A549 (cell line): ENCODE results near the gene BST1. TPM values are rescaled to one million over a fixed set of nuclear protein-coding genes. Genes with fewer than 3 reads are reported as not detected.

Source experiments
- ATAC-seq, 2 experiments: fragments of 200-7000 bp in 1 of 2; fragments of >200 bp in 1 of 2; cut with Nextera tagmentation in 1 of 2; cut with Tn5 transposase in 1 of 2; 3 replicates each; pipeline versions ENCODE4 v1.8.0 to v1.9.1; 2018 to 2020; ENCODE audit warnings: mild to moderate bottlenecking in 1 of 2, moderate library complexity in 1 of 2
- CTCF ChIA-PET: fragments of 300-600 bp; sonication (Branson Sonifier 250); formaldehyde crosslinking; extraction: SDS; loops from one replicate; lab custom pipeline; 2021; ENCODE audit warnings: antibody characterized with exemption, inconsistent platforms; lab: Yijun Ruan, JAX
- POLR2A ChIA-PET: fragments of 350-600 bp; formaldehyde crosslinking; extraction: SDS; loops from one replicate; lab custom pipeline; 2021; ENCODE audit warnings: antibody characterized with exemption, inconsistent platforms; lab: Yijun Ruan, JAX
- DNase-seq, 2 experiments: peaks; one replicate each; pipeline versions ENCODE4 v3.0.0 to v3.0.0-alpha.2; 2011 to 2016; ENCODE audit warnings: low read depth in 1 of 2, low spot score in 1 of 2
- FAIRE-seq: peaks from 2 replicates; lab custom pipeline; 2011; peaks lifted over from hg19 to GRCh38; lab: Jason Lieb, UNC
- H3K27ac ChIP-seq, 2 experiments: fragments of >200 bp; sonication (Bioruptor Twin); formaldehyde crosslinking; 3 replicates each; pipeline ENCODE4 v1.5.1; 2016 to 2017
- H3K4me1 ChIP-seq: fragments of >200 bp; sonication (Bioruptor Twin); formaldehyde crosslinking; 3 replicates; pipeline ENCODE4 v1.6.1; 2016
- H3K4me2 ChIP-seq: fragments of >200 bp; sonication (Bioruptor Twin); formaldehyde crosslinking; 3 replicates; pipeline ENCODE4 v1.6.1; 2016
- H3K4me3 ChIP-seq: fragments of >200 bp; sonication (Bioruptor Twin); formaldehyde crosslinking; 3 replicates; pipeline ENCODE4 v1.5.1; 2016
- H3K9me3 ChIP-seq: fragments of >200 bp; sonication (Bioruptor Twin); formaldehyde crosslinking; 3 replicates; pipeline ENCODE4 v1.6.1; 2016
- CHD4 ChIP-seq: fragments of 200-600 bp; sonication (generic); IDR thresholded peaks from 2 replicates; pipeline ENCODE4 v1.6.1; 2016; ENCODE audit warnings: antibody characterized with exemption, mild to moderate bottlenecking, borderline replicate concordance
- EHMT2 ChIP-seq: fragments of 200-600 bp; sonication (generic); IDR thresholded peaks from 2 replicates; pipeline ENCODE4 v1.6.1; 2016; ENCODE audit warnings: antibody characterized with exemption, low read depth, mild to moderate bottlenecking, moderate library complexity
- FOXS1 ChIP-seq: fragments of 250-450 bp; sonication (Bioruptor Pico); IDR thresholded peaks from 2 replicates; pipeline ENCODE4 v1.5.0; 2020; ENCODE audit warnings: mild to moderate bottlenecking, moderate library complexity
- HDAC2 ChIP-seq: fragments of 200-600 bp; sonication (generic); IDR thresholded peaks from 2 replicates; pipeline ENCODE4 v1.6.1; 2016
- HES2 ChIP-seq: fragments of >200 bp; sonication (Bioruptor Twin); formaldehyde crosslinking; IDR thresholded peaks from 2 replicates; pipeline ENCODE4 v1.6.1; 2016
- MAX ChIP-seq: IDR thresholded peaks from 2 replicates; pipeline ENCODE4 v1.6.1; 2012
- NR3C1 ChIP-seq: fragments of >200 bp; sonication (Bioruptor Twin); formaldehyde crosslinking; IDR thresholded peaks from 3 replicates; pipeline ENCODE4 v1.6.1; 2017
- RAD21 ChIP-seq, 2 experiments: fragments of >200 bp in 1 of 2; sonication (Bioruptor Twin) in 1 of 2; formaldehyde crosslinking in 1 of 2; IDR thresholded peaks in 1 of 2; conservative IDR thresholded peaks in 1 of 2; 2 replicates in 1 of 2; 3 replicates in 1 of 2; pipeline ENCODE4 v1.6.1; 2012 to 2018; ENCODE audit warnings: inconsistent platforms in 1 of 2
- RARB ChIP-seq: fragments of 250-450 bp; sonication (Bioruptor Pico); IDR thresholded peaks from 2 replicates; pipeline ENCODE4 v1.8.0; 2021; ENCODE audit warnings: mild to moderate bottlenecking, moderate library complexity
- RNF2 ChIP-seq: fragments of 200-600 bp; sonication (generic); IDR thresholded peaks from 2 replicates; pipeline ENCODE4 v1.6.1; 2016; ENCODE audit warnings: low read depth, mild to moderate bottlenecking, antibody characterized with exemption, moderate library complexity, borderline replicate concordance
- TFCP2L1 ChIP-seq: fragments of 250-450 bp; sonication (Bioruptor Pico); IDR thresholded peaks from 2 replicates; pipeline ENCODE4 v1.5.0; 2021; ENCODE audit warnings: mild to moderate bottlenecking
- TP53 ChIP-seq: fragments of 250-450 bp; sonication (Bioruptor Pico); IDR thresholded peaks from 2 replicates; pipeline ENCODE4 v1.5.0; 2021; ENCODE audit warnings: mild to moderate bottlenecking, moderate library complexity
- ZC3H11A ChIP-seq: fragments of 450-650 bp; IDR thresholded peaks from 2 replicates; pipeline ENCODE4 v1.6.1; 2014; ENCODE audit warnings: antibody characterized with exemption, mild to moderate bottlenecking
- WGBS: methylation state at CpG from one replicate; pipeline ENCODE4 v1.1.6; 2017; ENCODE audit errors: missing lambda C conversion rate; 5-methylcytosine and 5-hydroxymethylcytosine counted together
- polyA plus RNA-seq, 4 experiments: library from polyadenylated mRNA; depleted of rRNA in 3 of 4; stranded (reverse); fragments of >200 nt; fragmentation: RNase III in 1 of 4; extraction: RNeasy Plus Mini Kit Qiagen cat#74134 plus additional on column Dnase treatment in 1 of 4; gene quantifications; 2 replicates in 3 of 4; 3 replicates in 1 of 4; pipeline ENCODE4 v1.2.3, GENCODE V29; 2011 to 2017
- TF ChIP-seq, protein P1 (sequence below): fragments of 450-650 bp; IDR thresholded peaks from 2 replicates; pipeline ENCODE4 v1.6.1; 2014; ENCODE audit warnings: antibody characterized with exemption
- TF ChIP-seq, protein P2 (sequence below): fragments of 250-450 bp; sonication (Bioruptor Pico); IDR thresholded peaks from 2 replicates; pipeline ENCODE4 v1.5.0; 2020; ENCODE audit warnings: low read depth, mild to moderate bottlenecking, moderate library complexity
- TF ChIP-seq, protein P3 (sequence below): fragments of 250-450 bp; sonication (Bioruptor Pico); IDR thresholded peaks from 2 replicates; pipeline ENCODE4 v1.5.0; 2021; ENCODE audit warnings: mild to moderate bottlenecking, moderate library complexity, borderline replicate concordance

Gene BST1
- polyA plus RNA-seq, 2 of the 4 experiments (the other 2 are of a cell fraction) = 11.7 to 16.0 TPM

DNA sequence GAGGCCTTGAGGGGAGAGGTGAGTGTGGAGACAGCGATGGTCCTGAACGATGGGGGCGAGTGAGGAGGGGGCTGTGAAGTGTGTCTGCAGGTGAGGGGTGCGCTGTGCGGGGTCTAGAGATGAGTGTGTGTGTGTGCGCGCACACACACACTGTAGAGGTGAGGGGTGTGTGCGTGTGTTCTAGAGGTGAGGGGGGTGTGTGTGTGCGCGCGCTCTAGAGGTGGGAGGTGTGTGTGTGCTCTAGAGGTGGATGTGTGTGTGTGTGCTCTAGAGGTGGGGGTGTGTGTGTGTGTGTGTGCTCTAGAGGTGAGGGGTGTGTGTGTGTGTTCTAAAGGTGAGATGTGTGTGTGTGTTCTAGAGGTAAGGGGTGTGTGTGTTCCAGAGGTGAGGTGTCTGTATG, 574 bp downstream of the BST1 start:
- CTCF ChIA-PET = interaction anchor here (0.9 kb wide), 1 partner anchor 28 kb away, joined by 3 read pairs; no protein-coding TSS in a partner anchor
- peak overlapping the region; percentile 49 for H3K4me3 ChIP-seq
- H3K27ac ChIP-seq = peak overlapping the region; percentile 68 to 93
- peak in 1 of 2 experiments; percentile 44; a peak in 3 of 6 replicates for ATAC-seq
- no peak for DNase-seq
- H3K4me2 ChIP-seq = peak overlapping the region; percentile 74
- no peak for FAIRE-seq
- POLR2A ChIA-PET = interaction anchor here (1.0 kb wide), 1 partner anchor 22 kb away, joined by 3 read pairs; the partner anchor contains the start of gene FAM200B
- peaks cover 20% of the 10 kb centered on the region for H3K4me1 ChIP-seq
- TF ChIP-seq HES2 (no peak), RAD21 (conservative IDR thresholded peaks at IDR 0.05 in 1 of 2, IDR thresholded peaks at IDR 0.05 in 1 of 2) (no peak)
- WGBS = 88% methylated on average over 5 of the region's 11 CpGs
- H3K9me3 ChIP-seq = no peaks in the 10 kb centered on the region

- H3K9me3 ChIP-seq = no peaks in the 10 kb centered on the region
- DNase-seq = no peak
- POLR2A ChIA-PET = no interaction called here
- no peak overlapping the region for H3K4me2 ChIP-seq
- peak overlapping the region in 1 of 2 experiments; percentile 93; a peak in 1 of 6 replicates for H3K27ac ChIP-seq
- H3K4me1 ChIP-seq = peaks cover 20% of the 10 kb centered on the region
- CTCF ChIA-PET = no interaction called here
- TF ChIP-seq RNF2 (no peak), RARB (CRISPR knock-in tag) (no peak), TP53 (CRISPR knock-in tag) (no peak), TFCP2L1 (CRISPR knock-in tag) (no peak), HDAC2 (no peak), MAX (no peak)
- TF ChIP-seq, protein P1, sequence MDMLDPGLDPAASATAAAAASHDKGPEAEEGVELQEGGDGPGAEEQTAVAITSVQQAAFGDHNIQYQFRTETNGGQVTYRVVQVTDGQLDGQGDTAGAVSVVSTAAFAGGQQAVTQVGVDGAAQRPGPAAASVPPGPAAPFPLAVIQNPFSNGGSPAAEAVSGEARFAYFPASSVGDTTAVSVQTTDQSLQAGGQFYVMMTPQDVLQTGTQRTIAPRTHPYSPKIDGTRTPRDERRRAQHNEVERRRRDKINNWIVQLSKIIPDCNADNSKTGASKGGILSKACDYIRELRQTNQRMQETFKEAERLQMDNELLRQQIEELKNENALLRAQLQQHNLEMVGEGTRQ = no peak
- TF ChIP-seq, all 56 proteins: peak for 0
- FAIRE-seq = no peak
- H3K4me3 ChIP-seq = no peak overlapping the region
- ATAC-seq = no peak
These were observed 1.3 kb downstream of the BST1 start for GRCh38 chr4:15704129-15704528.

GRCh38 chr4:15706646-15707362, 3.9 kb downstream of the BST1 start:
- ChIA-PET POLR2A (no interaction called here), CTCF (interaction anchor here (1.5 kb wide), 1 partner anchor 9 kb away, joined by 4 read pairs; no protein-coding TSS in a partner anchor)
- Histone ChIP-seq H3K9me3 (no peaks in the 10 kb centered on the region), H3K27ac (no peak overlapping the region), H3K4me3 (no peak overlapping the region), H3K4me2 (no peak overlapping the region), H3K4me1 (peaks cover 7% of the 10 kb centered on the region; the same call in 2 of the 3 replicates)
- DNase-seq (no peak), ATAC-seq (no peak), FAIRE-seq (no peak)
- TF ChIP-seq RNF2 (no peak), CHD4 (no peak), FOXS1 (CRISPR knock-in tag) (no peak), NR3C1 (no peak), EHMT2 (no peak), ZC3H11A (no peak)
- TF ChIP-seq, protein P2, sequence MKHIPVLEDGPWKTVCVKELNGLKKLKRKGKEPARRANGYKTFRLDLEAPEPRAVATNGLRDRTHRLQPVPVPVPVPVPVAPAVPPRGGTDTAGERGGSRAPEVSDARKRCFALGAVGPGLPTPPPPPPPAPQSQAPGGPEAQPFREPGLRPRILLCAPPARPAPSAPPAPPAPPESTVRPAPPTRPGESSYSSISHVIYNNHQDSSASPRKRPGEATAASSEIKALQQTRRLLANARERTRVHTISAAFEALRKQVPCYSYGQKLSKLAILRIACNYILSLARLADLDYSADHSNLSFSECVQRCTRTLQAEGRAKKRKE (CRISPR knock-in tag) = no peak
- TF ChIP-seq, protein P3, sequence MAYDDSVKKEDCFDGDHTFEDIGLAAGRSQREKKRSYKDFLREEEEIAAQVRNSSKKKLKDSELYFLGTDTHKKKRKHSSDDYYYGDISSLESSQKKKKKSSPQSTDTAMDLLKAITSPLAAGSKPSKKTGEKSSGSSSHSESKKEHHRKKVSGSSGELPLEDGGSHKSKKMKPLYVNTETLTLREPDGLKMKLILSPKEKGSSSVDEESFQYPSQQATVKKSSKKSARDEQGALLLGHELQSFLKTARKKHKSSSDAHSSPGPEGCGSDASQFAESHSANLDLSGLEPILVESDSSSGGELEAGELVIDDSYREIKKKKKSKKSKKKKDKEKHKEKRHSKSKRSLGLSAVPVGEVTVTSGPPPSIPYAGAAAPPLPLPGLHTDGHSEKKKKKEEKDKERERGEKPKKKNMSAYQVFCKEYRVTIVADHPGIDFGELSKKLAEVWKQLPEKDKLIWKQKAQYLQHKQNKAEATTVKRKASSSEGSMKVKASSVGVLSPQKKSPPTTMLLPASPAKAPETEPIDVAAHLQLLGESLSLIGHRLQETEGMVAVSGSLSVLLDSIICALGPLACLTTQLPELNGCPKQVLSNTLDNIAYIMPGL (CRISPR knock-in tag) = no peak
- WGBS = 58% methylated on average over 3 of the region's 3 CpGs
